ENCODE data around the gene MED25. TPM values are rescaled to one million over a fixed set of nuclear protein-coding genes. Genes with fewer than 3 reads are reported as not detected.

The MED25 gene
- total RNA-seq, 1 experiment from 2014 or later: 37.8 TPM

GRCh38 chr19:49776371-49776764, 41.7 kb upstream of the MED25 start:
- Histone ChIP-seq H3K4me1 (ENCODE audit: low read length) (peaks cover 8% of the 10 kb centered on the region), H3K9ac (ENCODE audit: low read length) (no peak overlapping the region), H3K79me2 (ENCODE audit: low read length) (peaks cover 67% of the 10 kb centered on the region), H3K4me3 (ENCODE audit: low read length) (no peak overlapping the region), H2AFZ (ENCODE audit: low read length) (no peak overlapping the region), H3K36me3 (ENCODE audit: insufficient read depth, low read length) (no peaks in the 10 kb centered on the region), H3K9me3 (ENCODE audit: low read length) (no peaks in the 10 kb centered on the region), H3K27me3 (ENCODE audit: low read length) (no peaks in the 10 kb centered on the region), H3K4me2 (ENCODE audit: low read depth, low read length, poor library complexity, severe bottlenecking) (no peak overlapping the region), H4K20me1 (ENCODE audit: insufficient read depth, low read depth, low read length) (0 out of 2 replicates have a peak, but pooled peaks cover 5% of the 10 kb centered on the region), H3K27ac (ENCODE audit: low read length) (no peak overlapping the region), H3K9me2 (replicated peaks; ENCODE audit: insufficient read depth, low read length) (no peaks in the 10 kb centered on the region)
- no peak for DNase-seq

DNA sequence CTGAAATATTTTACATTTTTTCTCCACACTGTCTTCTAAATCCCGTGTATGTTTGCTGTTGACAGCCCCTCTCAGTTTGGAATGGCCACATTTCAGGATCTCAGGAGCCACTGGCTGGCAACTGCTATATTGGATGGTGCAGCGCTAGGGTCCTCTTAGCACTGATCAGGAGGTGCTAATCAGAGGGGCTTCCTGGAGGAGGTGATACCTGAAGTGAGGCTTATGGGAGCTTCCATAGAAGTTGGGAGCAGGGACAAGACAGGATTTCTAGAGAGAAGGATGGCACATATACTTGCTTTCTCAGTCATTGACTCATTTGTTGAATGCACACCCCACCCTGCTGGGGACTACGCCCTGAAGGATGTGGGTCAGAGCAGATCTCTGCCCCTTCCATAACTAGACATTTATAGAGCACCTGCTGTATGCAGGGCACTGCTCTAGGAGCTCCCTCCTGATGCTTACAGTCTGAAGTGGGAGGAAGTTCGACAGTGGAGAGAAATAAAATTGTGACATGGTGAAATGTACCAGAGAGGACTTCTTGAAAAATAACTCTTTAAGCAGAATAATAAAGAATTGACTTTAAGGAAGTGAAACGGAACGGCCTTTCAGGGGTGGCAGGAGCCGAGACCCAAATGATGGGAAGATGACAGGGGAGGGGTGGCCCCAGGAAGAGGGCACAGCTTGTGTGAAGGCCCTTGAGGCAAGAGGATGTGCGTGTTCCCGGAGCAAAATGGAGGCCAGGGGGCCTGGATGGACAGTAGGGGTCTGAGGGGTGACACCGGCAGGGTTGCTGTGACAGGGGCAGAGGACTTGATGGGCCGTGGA, 38.1 kb upstream of the MED25 start:
- Histone ChIP-seq H2AFZ (ENCODE audit: low read length) (no peak overlapping the region), H3K4me2 (ENCODE audit: low read depth, low read length, poor library complexity, severe bottlenecking) (no peak overlapping the region), H3K9ac (ENCODE audit: low read length) (no peak overlapping the region)

GRCh38 chr19:49780861-49781260, 37.2 kb upstream of the MED25 start:
- peaks cover 39% of the 10 kb centered on the region for H3K79me2 ChIP-seq (ENCODE audit: low read length)
- no peak overlapping the region for H3K27ac ChIP-seq (ENCODE audit: low read length)
- peaks cover 8% of the 10 kb centered on the region; the same call in 1 of the 2 replicates for H3K36me3 ChIP-seq (ENCODE audit: insufficient read depth, low read length)
- no peak for DNase-seq
- peaks cover 8% of the 10 kb centered on the region for H3K4me1 ChIP-seq (ENCODE audit: low read length)
- no peaks in the 10 kb centered on the region for H3K27me3 ChIP-seq (ENCODE audit: low read length)
- no peak overlapping the region for H3K4me3 ChIP-seq (ENCODE audit: low read length)
- H3K4me2 ChIP-seq (ENCODE audit: low read depth, low read length, poor library complexity, severe bottlenecking): no peak overlapping the region
- no peak overlapping the region for H2AFZ ChIP-seq (ENCODE audit: low read length)
- no peaks in the 10 kb centered on the region for H3K9me3 ChIP-seq (ENCODE audit: low read length)
- no peaks in the 10 kb centered on the region for H3K9me2 ChIP-seq (replicated peaks; ENCODE audit: insufficient read depth, low read length)
- H3K9ac ChIP-seq (ENCODE audit: low read length): no peak overlapping the region
- H4K20me1 ChIP-seq (ENCODE audit: insufficient read depth, low read depth, low read length): no peaks in the 10 kb centered on the region

More for the DNA sequence above, 38.1 kb upstream of the MED25 start:
- Histone ChIP-seq H3K9me3 (ENCODE audit: low read length) (no peaks in the 10 kb centered on the region), H3K4me3 (ENCODE audit: low read length) (no peak overlapping the region), H3K27ac (ENCODE audit: low read length) (no peak overlapping the region), H3K79me2 (ENCODE audit: low read length) (peaks cover 42% of the 10 kb centered on the region), H3K36me3 (ENCODE audit: insufficient read depth, low read length) (peaks cover 8% of the 10 kb centered on the region; the same call in 1 of the 2 replicates), H4K20me1 (ENCODE audit: insufficient read depth, low read depth, low read length) (no peaks in the 10 kb centered on the region), H3K9me2 (replicated peaks; ENCODE audit: insufficient read depth, low read length) (no peaks in the 10 kb centered on the region), H3K4me1 (ENCODE audit: low read length) (peaks cover 8% of the 10 kb centered on the region), H3K27me3 (ENCODE audit: low read length) (no peaks in the 10 kb centered on the region)
- DNase-seq: no peak

DNA sequence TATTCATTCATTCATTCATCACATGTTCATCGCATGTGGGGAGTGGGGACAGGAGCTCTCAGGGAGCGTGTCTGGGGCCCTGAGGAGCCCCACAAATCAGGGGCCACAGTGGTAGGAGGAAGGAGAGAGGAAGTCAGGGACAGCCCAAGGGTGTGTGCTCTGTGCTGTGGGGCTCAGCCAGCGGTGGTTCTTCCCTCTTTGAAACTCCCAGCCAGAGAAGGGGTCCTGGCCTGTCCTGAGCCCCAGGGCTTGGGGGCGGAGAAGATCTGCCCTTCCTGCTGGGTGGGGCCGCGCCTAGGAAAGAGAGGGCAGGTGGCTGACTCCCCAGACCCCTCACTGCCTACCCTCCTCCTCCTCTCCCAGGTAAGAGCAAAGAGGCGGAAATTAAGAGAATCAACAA, 36.7 kb upstream of the MED25 start:
- H3K9me2 ChIP-seq (replicated peaks; ENCODE audit: insufficient read depth, low read length): no peaks in the 10 kb centered on the region
- no peaks in the 10 kb centered on the region for H4K20me1 ChIP-seq (ENCODE audit: insufficient read depth, low read depth, low read length)
- H3K4me3 ChIP-seq (ENCODE audit: low read length): no peak overlapping the region
- no peak overlapping the region for H3K4me2 ChIP-seq (ENCODE audit: low read depth, low read length, poor library complexity, severe bottlenecking)
- H3K9ac ChIP-seq (ENCODE audit: low read length): no peak overlapping the region
- H2AFZ ChIP-seq (ENCODE audit: low read length): no peak overlapping the region
- no peaks in the 10 kb centered on the region for H3K9me3 ChIP-seq (ENCODE audit: low read length)
- peaks cover 8% of the 10 kb centered on the region for H3K4me1 ChIP-seq (ENCODE audit: low read length)
- H3K27ac ChIP-seq (ENCODE audit: low read length): no peak overlapping the region
- no peaks in the 10 kb centered on the region for H3K27me3 ChIP-seq (ENCODE audit: low read length)
- peaks cover 8% of the 10 kb centered on the region; the same call in 1 of the 2 replicates for H3K36me3 ChIP-seq (ENCODE audit: insufficient read depth, low read length)
- no peak for DNase-seq
- peaks cover 36% of the 10 kb centered on the region for H3K79me2 ChIP-seq (ENCODE audit: low read length)

DNA sequence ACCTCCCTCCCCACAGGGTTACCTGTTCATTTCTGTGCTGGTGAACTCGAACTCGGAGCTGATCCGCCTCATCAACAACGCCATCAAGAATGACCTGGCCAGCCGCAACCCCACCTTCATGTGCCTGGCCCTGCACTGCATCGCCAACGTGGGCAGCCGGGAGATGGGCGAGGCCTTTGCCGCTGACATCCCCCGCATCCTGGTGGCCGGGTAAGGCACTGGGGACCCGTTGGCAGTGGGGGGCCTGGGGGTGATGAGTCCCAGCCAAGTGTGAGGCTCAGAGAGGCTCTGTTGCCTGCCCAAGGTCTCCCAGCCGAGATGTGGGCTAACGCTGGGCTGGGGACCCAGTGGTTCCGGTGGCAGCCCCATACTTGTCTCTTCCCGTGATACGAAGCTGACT, 35.6 kb upstream of the MED25 start:
- Histone ChIP-seq H3K27ac (ENCODE audit: low read length) (no peak overlapping the region), H3K36me3 (ENCODE audit: insufficient read depth, low read length) (peaks cover 8% of the 10 kb centered on the region; the same call in 1 of the 2 replicates), H3K79me2 (ENCODE audit: low read length) (peaks cover 34% of the 10 kb centered on the region), H4K20me1 (ENCODE audit: insufficient read depth, low read depth, low read length) (peaks cover under 1% of the 10 kb centered on the region; the same call in 1 of the 2 replicates), H3K9me2 (replicated peaks; ENCODE audit: insufficient read depth, low read length) (no peaks in the 10 kb centered on the region), H3K9ac (ENCODE audit: low read length) (no peak overlapping the region), H3K4me1 (ENCODE audit: low read length) (peaks cover 8% of the 10 kb centered on the region), H3K4me3 (ENCODE audit: low read length) (no peak overlapping the region), H3K27me3 (ENCODE audit: low read length) (no peaks in the 10 kb centered on the region), H2AFZ (ENCODE audit: low read length) (no peak overlapping the region), H3K9me3 (ENCODE audit: low read length) (no peaks in the 10 kb centered on the region), H3K4me2 (ENCODE audit: low read depth, low read length, poor library complexity, severe bottlenecking) (no peak overlapping the region)
- no peak for DNase-seq

DNA sequence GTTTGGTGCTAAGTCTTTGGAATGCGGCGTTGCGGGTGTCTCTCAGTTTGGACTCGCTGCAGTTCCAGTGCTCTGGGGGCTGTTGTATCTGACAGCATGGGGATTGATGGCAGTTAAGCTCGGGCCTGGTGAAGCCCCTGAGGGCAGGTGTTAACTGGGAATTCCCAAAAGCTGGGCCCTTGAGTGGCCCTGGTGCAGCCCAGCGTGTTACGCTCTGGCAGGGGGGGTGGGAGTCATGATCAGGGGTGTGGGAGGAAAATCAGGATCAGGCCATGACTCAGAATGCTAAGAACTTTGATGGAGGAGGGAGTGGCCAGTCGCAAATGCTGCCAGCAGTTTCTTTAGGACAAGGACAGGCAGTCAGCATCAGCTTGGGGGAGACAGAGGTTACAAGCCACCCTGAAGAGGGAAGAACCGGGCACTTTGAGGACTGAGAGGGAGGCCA, 31.7 kb upstream of the MED25 start:
- Histone ChIP-seq H3K27ac (ENCODE audit: low read length) (no peak overlapping the region), H3K4me2 (ENCODE audit: low read depth, low read length, poor library complexity, severe bottlenecking) (no peak overlapping the region), H2AFZ (ENCODE audit: low read length) (no peak overlapping the region), H3K27me3 (ENCODE audit: low read length) (no peaks in the 10 kb centered on the region), H3K4me3 (ENCODE audit: low read length) (no peak overlapping the region), H3K36me3 (ENCODE audit: insufficient read depth, low read length) (peaks cover 12% of the 10 kb centered on the region; the same call in 1 of the 2 replicates), H3K9me3 (ENCODE audit: low read length) (no peaks in the 10 kb centered on the region), H3K79me2 (ENCODE audit: low read length) (peaks cover 26% of the 10 kb centered on the region), H3K9ac (ENCODE audit: low read length) (no peak overlapping the region), H3K9me2 (replicated peaks; ENCODE audit: insufficient read depth, low read length) (no peaks in the 10 kb centered on the region), H3K4me1 (ENCODE audit: low read length) (no peaks in the 10 kb centered on the region), H4K20me1 (ENCODE audit: insufficient read depth, low read depth, low read length) (peaks cover 5% of the 10 kb centered on the region; the same call in 1 of the 2 replicates)
- no peak for DNase-seq

- Histone ChIP-seq H3K4me1 (ENCODE audit: low read length) (no peaks in the 10 kb centered on the region), H3K27ac (ENCODE audit: low read length) (no peak overlapping the region), H3K79me2 (ENCODE audit: low read length) (peaks cover 25% of the 10 kb centered on the region), H3K36me3 (ENCODE audit: insufficient read depth, low read length) (peaks cover 14% of the 10 kb centered on the region; the same call in 1 of the 2 replicates), H4K20me1 (ENCODE audit: insufficient read depth, low read depth, low read length) (peaks cover 6% of the 10 kb centered on the region; the same call in 1 of the 2 replicates), H3K9me3 (ENCODE audit: low read length) (no peaks in the 10 kb centered on the region), H3K4me3 (ENCODE audit: low read length) (no peak overlapping the region), H3K9me2 (replicated peaks; ENCODE audit: insufficient read depth, low read length) (no peaks in the 10 kb centered on the region), H3K9ac (ENCODE audit: low read length) (no peak overlapping the region), H3K4me2 (ENCODE audit: low read depth, low read length, poor library complexity, severe bottlenecking) (no peak overlapping the region), H3K27me3 (ENCODE audit: low read length) (no peaks in the 10 kb centered on the region), H2AFZ (ENCODE audit: low read length) (no peak overlapping the region)
- DNase-seq: no peak
These were observed 30.3 kb upstream of the MED25 start for GRCh38 chr19:49787746-49788145.

DNA sequence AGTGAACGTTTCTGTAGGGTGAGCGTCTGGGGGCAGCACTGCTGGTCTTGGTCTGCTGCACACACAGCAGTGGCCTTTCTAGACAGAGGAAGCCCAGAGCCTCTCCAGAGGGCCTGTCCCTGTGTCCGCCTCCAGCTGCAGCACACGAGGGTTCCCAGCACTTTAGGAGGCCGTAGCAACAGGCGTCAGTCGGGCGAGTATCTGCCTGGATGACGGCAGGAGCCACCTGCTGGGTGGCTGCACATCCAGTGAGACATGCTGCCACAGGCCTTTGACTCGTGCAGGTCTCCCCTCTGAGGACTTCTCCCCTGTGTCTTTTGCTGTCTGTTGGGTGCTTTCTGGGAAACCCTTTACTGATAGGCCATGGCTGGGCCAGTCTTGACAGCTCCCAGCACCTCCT, 29.2 kb upstream of the MED25 start:
- Histone ChIP-seq H3K9me3 (ENCODE audit: low read length) (no peaks in the 10 kb centered on the region), H3K4me1 (ENCODE audit: low read length) (no peaks in the 10 kb centered on the region), H3K4me3 (ENCODE audit: low read length) (no peak overlapping the region), H3K79me2 (ENCODE audit: low read length) (peaks cover 25% of the 10 kb centered on the region), H3K27ac (ENCODE audit: low read length) (no peak overlapping the region), H3K27me3 (ENCODE audit: low read length) (no peaks in the 10 kb centered on the region), H3K9ac (ENCODE audit: low read length) (no peak overlapping the region), H3K4me2 (ENCODE audit: low read depth, low read length, poor library complexity, severe bottlenecking) (no peak overlapping the region), H2AFZ (ENCODE audit: low read length) (no peak overlapping the region), H3K9me2 (replicated peaks; ENCODE audit: insufficient read depth, low read length) (no peaks in the 10 kb centered on the region), H3K36me3 (ENCODE audit: insufficient read depth, low read length) (peaks cover 12% of the 10 kb centered on the region; the same call in 1 of the 2 replicates), H4K20me1 (ENCODE audit: insufficient read depth, low read depth, low read length) (peaks cover 6% of the 10 kb centered on the region; the same call in 1 of the 2 replicates)
- no peak for DNase-seq

Data from Karpas-422 (cell line).